GM18502 (cell line): ENCODE data around the gene GFER.
"Not testable (repeated sequence)": the region's sequence is repeated elsewhere in the genome, so short reads cannot be mapped to it uniquely, and the experiment has no call there.

Source experiments
- ATAC-seq: cut with Tn5 transposase; IDR thresholded peaks from one replicate; pipeline ENCODE4 v1.9.1; 2021; ENCODE audit warnings: mild to moderate bottlenecking; ENCODE audit not compliant: unreplicated experiment, poor library complexity

The GFER gene

DNA sequence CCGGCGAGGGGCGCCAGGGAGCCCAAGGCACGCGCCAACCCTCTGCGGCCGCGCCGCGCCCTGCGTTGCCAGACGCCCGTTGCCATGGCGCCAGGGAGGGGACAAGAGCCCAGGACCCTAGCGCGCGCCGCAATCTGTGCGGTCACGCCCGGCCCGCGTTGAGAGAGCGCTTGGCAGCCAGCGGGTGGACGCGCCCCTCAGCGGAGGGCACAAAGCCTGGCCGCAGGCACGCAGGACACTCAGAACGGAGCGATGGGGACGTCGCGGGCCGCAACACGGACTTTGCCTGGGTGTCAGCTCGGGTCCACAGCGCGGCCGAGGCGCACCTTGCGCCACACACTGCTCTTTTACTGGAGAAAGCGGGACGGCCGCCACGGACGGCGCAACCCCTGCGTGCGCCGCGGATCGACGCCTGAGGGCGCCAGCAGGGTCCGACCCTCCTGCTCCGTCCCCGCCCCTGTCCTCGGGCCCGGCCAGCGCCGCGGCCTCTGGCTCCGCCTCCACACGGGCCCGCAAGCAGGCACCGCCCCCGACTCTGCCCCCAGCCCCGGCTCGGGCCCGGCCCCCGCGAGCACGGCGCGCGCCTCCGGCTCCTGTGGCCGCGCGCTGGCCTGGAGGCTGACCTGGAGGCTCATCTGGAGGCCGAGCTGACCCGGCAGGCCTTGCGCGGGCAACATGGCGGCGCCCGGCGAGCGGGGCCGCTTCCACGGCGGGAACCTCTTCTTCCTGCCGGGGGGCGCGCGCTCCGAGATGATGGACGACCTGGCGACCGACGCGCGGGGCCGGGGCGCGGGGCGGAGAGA lies at the start of gene GFER:
Gene GFER (plus strand): TSS at position 650 of the 803 bp plus-strand sequence. CDS start 26 bp downstream, at position 676.
- peak; percentile 77 for ATAC-seq

DNA sequence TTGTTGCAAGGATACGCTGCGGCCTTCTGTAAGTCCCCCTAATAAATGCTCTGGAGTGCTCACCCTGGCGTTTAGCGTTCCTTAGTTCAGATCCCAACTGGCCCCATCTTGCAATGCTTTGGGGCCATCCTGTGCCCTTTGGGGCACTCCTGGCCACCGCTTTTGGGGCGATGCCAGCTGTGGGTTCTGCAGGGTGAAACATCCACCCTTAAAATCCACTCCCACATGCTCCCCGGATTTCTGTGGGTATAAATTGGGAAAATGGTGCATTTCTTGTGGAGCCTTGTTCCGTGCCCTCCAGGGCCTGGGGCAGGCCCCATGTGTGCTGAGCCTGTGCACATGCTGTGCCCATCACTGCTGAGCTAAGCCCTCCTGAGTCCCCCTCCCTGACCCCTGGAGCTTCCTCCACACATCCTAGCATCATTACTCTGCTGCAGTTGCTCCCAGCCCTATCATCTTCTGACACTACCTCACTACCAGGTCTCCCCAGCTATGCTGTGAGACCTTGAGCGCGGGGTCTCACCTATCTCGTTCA lies 47.0 kb upstream of the GFER start:
- ATAC-seq, result no peak

DNA sequence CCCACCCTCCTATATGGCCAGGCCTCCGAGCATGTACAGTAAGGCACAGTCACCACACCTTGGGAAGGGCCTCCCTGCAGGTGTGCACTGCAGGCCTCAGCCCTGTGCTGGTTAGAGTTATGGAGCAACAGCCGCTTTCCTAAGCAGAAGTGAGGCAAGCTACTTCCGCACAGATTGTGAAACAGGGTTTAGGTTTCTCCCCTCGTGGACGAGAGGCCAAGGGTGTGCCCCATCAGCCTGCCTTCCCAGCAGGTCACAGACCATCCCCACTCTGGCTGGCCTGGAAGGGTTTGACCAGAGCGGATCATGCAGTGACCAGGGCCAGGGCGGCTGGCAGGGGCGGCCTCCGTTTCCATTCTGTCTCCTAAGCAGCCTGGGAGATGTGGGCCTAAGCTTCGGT lies 45.7 kb upstream of the GFER start:
- ATAC-seq, result no peak

DNA sequence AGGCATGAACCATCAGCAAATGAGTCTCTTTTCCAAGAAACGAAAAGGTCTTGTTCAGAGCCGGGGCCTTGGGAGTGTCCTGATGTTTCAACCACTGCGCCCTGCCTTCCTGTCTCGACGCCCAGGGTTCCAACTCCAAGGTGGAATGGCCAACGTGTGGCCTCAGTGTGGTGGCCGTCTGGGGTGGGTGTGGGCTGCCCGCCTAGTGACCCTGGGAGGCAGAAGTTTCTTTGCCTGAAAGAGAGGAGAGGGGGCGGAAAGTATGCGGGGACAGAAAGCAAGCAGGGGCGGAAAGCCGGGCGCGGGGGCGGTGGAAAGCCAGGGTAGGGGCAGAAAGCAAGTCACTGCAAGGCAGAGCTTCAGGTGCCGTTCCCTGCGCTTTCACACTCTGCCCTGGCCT lies 45.1 kb upstream of the GFER start:
- no peak for ATAC-seq

DNA sequence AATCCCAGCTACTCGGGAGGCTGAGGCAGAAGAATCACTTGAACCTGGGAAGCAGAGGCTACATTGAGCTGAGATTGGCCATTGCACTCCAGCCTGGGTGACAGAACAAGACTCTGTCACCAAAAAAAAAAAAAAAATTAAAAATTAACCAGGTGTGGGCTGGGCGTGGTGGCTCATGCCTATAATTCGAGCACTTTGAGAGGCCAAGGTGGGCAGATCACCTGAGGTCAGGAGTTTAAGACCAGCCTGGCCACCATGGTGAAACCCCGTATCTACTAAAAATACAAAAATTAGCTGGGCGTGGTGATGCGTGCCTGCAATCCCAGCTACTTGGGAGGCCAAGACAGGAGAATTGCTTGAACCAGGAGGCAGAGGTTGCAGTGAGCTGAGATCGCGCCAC lies 44.2 kb upstream of the GFER start:
- ATAC-seq, result not testable (repeated sequence)

DNA sequence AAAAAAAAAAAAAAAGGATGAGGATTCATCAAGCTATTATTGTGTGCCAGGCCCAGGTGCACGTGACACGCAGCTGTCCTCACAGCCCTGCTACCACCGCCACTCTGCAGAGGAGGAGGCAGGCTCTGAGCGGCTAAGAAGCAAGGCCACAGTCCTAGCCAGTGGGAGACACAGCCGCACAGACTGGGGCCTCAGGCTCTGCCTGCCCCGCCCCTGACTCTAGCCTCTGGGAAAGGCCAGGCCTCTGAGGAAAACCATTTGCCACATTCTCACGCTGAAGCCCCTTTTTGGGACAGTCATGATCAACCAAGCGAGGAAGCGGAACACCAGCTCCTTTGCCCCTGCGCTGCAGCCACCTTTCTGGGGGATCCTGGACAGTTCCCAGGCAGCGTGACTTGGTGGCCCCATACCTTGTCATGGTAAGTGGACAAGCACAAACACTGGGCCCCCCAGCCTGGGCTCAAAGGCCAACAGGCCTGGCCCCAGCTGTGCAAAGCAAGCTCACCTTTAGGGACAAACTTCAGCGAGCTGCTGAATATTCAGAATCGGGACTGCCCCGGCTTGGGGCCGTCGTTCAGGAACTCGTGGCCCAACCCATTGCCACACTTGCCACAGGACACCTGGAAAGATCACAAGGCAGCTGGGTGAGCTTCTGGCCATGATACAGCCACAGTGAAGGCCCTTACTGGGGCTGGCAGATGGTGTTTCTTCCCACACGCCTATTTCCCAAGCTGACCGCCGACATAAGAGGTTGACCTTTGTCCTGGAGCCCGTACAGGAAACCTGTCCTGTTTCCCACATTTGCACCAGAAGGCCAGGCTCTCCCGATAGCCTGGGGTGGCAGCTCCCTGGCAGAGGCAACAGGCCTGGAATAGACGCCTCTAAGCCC lies 43.5 kb upstream of the GFER start:
- ATAC-seq, result no peak

DNA sequence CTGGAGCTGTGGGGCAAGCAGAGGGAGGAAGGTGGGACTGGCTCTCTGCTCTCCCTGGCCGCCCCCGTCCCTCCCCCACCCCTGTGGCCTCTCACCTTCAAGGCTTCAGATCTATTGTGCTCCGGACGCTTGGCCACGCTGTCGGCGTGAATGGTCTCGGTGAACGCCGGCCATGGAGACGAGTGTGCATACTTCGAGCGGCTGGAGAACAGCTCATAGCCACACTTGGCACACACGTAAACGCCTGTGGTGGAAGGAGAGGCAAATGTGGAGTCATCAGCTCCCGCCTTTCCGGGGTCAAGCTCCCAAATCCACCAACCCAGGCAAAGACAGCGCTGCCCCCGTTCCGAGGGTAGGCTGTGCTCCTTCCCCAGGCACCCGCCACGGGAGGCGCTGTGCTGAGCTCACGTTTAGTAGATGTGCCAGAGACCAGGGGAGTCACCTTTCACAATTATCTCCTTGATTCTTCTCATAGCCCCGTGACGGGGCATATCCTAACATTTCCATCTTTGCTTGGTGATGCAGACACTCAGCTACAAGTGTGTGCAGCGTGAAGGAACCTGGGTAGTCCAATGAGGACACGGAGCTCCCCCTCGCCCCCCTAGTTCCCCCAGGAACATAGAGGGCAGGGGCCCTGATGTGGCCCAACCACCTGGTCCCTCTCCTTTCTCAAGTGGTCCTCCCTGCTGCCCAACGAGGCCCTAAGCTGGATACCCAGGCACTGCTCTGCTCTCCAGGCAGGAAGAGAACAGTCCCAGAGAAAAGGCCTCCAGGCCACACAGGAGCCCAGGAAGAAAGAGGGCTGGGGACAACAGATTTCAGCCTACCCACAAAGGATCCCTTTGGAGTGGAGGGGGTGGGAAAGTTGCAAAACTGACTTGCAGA lies 42.6 kb upstream of the GFER start:
- no peak for ATAC-seq

DNA sequence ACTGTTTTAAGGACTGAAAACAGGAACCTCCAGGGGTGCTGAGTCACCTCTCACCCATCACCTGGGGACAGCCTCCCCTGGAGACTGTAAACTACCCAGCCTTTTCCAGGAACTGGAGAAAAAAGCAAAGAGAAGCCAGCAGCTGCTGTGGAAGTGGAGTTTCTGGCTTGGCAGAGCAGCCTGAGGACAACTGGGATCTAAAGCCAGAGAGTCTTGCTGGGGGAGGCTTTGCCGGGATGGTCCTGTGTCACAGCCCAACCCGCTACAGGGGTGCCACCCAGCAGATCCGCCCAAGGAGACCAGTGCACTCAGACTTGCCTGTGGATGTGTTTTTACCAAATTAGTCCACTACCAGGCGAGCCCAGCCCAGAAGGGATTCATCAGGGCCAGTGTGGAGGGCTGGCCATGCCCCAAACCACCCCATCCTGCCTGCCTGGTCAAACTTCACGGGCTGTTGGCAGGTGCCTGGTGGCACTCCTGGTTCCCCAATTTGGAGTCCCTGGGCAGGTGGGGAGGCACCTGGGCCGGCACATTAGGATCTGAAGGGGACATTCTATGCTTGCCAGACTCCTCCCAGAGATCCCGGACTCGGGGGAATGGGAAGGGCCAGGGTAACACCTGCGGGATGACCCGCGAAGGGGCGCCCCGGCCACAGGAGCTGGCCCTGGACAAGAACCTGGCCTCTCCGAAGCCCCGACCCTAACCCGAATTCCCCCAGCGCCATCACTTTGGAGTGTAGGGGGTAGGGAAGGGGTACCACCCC lies 41.8 kb upstream of the GFER start:
- no peak for ATAC-seq

DNA sequence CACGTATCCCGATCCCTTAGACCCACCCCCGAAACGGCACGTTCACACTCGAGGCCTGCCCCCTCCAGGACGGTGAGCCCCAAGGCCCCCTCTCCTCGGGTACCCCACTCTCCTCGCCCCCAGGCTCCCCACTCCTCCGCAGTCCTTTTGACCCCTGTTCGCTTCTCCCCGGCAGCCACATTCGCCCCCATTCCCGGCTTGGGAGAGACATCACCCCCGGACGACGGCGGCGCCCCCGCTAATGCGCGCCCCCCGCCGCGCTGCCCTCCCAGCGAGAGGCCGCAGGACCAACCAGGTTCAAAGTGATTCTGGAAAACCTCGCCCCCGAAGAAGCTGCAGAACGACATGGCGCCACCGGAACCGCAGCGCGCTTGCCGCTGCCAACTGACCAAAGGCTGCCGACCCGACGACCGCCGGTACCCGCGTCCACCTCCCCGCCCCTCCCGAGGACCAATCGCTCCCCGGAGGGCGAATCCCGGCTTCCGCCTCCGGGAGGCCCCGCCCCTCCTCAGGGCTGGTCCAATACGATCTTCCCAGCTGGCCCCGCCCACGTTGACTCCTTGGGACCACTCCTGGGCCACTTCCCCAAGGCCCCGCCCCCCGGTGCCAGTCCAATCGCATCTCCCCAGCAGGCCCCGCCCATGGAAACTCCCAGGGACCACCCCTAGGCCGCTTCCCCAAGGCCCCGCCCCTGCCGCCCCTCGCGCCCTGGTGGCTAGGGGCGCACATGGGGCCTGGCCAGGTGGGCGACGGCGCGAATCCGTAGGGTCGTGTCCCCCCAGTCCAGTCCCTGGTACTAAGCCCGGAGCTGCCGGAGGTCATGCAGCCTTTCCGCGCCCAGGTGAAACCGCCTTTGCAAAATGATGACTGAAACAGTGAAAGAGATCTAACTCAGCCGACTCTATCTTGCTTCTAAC lies 40.9 kb upstream of the GFER start, which contains the start of gene MSRB1:
Gene MSRB1 (minus strand): TSS at position 390 of the 917 bp plus-strand sequence. CDS start 43 bp downstream, at position 347.
- peak; percentile 91 for ATAC-seq

DNA sequence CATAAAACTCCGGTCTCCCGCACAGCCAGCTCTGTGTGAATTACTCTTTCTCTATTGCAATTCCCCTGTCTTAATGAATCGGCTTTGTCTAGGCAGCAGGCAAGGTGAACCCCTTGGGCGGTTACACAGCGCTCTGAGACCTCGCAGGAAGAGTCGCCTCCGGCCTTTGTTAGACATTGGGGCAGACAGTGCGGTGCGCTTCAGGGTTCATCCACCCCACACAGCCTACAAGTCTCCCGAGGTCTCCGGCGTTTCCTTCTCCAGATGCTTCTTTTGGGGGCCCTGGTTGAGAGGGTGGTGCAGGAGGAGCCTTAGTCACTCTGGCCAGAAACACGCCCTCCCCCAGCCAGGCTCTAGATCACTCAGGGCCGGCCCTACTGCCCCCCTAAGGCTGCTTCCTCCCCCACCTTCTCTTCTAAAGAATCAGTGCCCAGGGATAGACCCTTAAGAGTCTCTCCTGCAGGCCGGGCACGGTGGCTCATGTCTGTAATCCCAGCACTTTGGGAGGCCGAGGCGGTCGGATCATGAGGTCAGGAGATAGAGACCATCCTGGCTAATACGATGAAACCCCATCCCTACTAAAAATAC lies 39.3 kb upstream of the GFER start:
- ATAC-seq, result no peak

DNA sequence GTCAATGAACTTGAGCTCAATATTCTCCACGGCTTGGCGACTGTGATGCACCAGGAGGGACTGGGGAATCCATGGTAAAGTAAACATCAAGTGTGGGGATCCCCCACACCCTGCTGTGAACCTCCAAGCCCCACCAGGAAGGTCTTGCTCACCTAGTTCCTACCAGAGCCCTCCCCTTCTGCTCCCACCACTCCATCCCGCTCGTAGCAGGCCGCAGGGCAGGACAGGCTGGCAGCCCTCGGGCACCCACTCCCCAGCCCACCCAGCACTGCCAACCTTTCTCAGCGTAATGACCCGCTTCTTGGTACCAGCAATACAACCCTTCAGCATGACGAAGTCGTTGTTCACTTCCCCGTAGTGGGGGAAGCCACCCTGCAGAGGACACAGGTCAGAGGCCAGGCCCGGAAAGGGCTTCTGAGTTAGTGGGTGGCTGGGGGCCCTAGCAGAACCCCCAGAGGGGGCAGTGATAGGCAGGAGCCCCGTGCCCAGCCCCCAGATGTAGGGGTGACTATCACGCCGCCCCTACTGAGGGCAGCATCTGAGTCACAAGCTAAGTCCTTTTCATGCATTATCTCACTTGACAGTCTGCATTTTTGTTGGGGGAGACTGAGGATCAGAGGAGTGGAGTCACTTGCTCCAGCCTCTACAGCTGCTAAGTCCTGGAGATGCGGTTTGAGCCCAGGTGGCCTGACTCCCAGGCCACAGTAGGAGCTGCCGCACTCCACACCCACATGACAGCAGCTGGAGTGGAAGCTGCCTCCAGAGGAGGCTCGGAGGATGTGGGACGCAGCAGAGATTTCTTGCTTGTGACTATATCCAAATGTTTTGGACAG lies 38.2 kb upstream of the GFER start:
- ATAC-seq, result no peak

DNA sequence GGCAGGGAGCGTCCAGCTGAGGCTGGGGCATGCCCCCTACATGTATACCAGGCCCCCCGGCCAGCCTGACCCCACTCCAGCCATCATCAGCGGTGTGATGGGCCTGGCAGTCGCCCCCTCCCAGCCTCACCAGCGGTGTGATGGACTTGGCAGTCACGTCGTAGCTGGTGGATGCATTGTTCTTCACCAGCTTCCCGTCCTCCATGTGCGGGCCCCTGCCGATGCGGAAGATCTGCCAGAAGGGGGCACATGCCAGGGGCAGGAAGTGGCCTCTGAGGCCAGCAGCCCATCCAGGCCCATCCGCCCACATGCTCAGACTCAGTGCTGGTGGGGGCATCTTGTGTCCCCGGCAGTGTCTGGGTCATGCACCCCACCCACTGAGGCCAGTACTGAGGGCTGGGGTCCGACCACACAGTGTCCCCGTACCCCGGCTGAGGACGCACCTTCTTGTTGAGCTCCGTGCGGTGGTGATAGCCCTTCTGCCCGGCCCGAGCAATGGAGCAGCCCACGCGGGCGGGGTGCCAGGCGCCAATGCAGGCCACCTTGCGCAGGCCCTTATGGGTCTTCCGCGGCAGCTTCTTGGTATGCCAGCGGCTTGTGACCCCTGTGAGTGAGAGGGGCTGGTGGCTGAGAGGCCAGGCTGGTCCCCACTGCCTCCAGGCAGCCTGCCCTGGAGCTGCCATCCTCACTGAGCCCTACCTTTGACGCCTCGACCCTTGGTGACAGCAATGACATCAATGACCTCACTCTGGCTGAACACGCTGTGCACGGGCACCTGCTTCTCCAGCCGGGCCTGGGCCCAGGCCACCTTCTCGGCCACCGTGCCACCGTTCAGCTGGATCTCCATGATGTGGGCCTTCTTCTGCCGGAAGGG lies 37.3 kb upstream of the GFER start:
- no peak for ATAC-seq

DNA sequence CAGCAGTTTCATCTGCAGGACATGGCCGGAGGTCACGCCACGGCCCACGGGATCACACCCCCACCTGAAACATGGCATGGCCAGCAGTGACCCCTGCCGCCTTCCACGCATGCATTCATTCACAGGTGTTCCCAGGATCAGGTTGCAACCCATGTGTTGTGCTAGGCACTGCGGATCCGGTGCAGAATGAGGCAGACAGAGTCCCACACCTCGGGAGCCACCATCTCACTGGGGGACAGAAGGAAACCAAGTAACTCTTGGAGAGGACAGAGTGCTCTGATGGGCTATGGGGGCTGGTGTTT lies 36.7 kb upstream of the GFER start:
- no peak for ATAC-seq

DNA sequence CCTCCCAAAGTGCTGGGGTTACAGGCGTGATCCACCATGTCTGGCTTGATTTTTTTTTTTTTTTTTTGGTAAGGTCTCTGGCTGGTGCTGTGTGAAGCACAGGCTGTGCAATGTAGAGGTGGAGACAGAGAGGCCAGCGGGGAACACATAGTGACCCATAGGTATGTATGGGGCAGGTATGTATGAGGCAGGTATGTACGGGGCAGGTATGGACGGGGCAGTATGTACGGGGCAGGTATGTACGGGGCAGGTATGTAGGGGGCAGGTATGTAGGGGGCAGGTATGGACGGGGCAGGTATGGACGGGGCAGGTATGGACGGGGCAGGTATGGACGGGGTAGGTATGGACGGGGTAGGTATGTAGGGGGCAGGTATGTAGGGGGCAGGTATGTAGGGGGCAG lies 34.5 kb upstream of the GFER start:
- no peak for ATAC-seq

DNA sequence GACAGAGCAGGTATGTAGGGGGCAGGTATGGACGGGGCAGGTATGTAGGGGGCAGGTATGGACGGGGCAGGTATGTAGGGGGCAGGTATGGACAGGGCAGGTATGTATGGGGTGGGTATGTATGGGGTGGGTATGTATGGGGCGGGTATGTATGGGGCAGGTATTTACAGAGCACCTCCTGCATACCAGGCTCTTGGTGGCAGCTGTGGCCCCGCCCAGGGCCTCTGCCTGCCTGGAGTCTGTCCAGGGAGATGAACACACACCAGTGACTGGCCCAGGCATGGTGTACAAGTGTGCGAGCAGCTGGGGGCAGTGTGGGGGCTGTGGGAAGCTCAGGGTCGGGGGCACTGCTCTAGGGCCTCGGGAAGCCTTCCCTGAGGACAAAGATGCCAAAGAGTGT lies 33.9 kb upstream of the GFER start:
- ATAC-seq, result no peak

DNA sequence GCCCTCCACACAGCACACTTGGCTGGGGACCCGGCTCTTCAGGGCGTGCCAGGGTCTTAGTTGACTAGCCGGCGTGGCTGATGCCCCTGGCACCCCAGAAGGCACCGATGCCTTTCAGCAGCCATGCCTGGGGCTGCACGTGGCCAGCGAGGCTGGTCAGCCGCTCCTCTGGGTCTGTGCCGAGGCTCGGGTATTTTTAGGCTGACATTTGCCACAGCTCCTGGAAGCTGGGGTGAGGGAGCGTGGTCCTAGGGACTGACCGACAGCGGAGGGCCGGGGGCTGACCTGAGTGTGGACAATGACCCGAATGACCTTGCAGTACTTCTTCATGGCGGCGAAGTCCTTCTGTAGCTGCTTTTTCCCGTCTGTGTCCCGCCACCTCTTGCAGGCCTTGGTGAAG lies 33.4 kb upstream of the GFER start:
- ATAC-seq, result no peak
